ENCODE measurements around the gene MTA3.
"Not testable (repeated sequence)": the region's sequence is repeated elsewhere in the genome, so short reads cannot be mapped to it uniquely, and the experiment has no call there.

The MTA3 gene

GRCh38 chr2:42601076-42601475 lies 32.6 kb downstream of the MTA3 start:
- in situ Hi-C loops (cut with MboI; ENCODE audit: low pct_unique_long_range_greater_than_20kb, low sequenced_read_pairs) = no loop called here
- DNase-seq = no peak

GRCh38 chr2:42602218-42602875 lies 33.9 kb downstream of the MTA3 start:
- in situ Hi-C loops (cut with MboI; ENCODE audit: low pct_unique_long_range_greater_than_20kb, low sequenced_read_pairs) = no loop called here
- no peak for DNase-seq

GRCh38 chr2:42602876-42603219 lies 34.4 kb downstream of the MTA3 start:
- in situ Hi-C loops (cut with MboI; ENCODE audit: low pct_unique_long_range_greater_than_20kb, low sequenced_read_pairs) = no loop called here
- no peak for DNase-seq

- DNase-seq = not testable (repeated sequence)
Measured at GRCh38 chr2:42604341-42604867, 36.0 kb downstream of the MTA3 start.

GRCh38 chr2:42606166-42606565 lies 37.7 kb downstream of the MTA3 start:
- DNase-seq; in situ Hi-C loops (cut with MboI; ENCODE audit: low pct_unique_long_range_greater_than_20kb, low sequenced_read_pairs): not testable (repeated sequence)

More at GRCh38 chr2:42604341-42604867, 36.0 kb downstream of the MTA3 start:
- in situ Hi-C loops (cut with MboI; ENCODE audit: low pct_unique_long_range_greater_than_20kb, low sequenced_read_pairs) = not testable (repeated sequence)

GRCh38 chr2:42607101-42607637 lies 38.7 kb downstream of the MTA3 start:
- DNase-seq = no peak
- in situ Hi-C loops (cut with MboI; ENCODE audit: low pct_unique_long_range_greater_than_20kb, low sequenced_read_pairs) = no loop called here

GRCh38 chr2:42613281-42614064 lies 45.0 kb downstream of the MTA3 start:
- DNase-seq = no peak
- in situ Hi-C loops (cut with MboI; ENCODE audit: low pct_unique_long_range_greater_than_20kb, low sequenced_read_pairs) = no loop called here

- in situ Hi-C loops (cut with MboI; ENCODE audit: low pct_unique_long_range_greater_than_20kb, low sequenced_read_pairs) = no loop called here
- DNase-seq = no peak
Measured at GRCh38 chr2:42614838-42615237, 46.4 kb downstream of the MTA3 start.

GRCh38 chr2:42618116-42618515 lies 49.7 kb downstream of the MTA3 start:
- in situ Hi-C loops (cut with MboI; ENCODE audit: low pct_unique_long_range_greater_than_20kb, low sequenced_read_pairs) = no loop called here
- DNase-seq = no peak

- no peak for DNase-seq
- in situ Hi-C loops (cut with MboI; ENCODE audit: low pct_unique_long_range_greater_than_20kb, low sequenced_read_pairs) = no loop called here
Measured at GRCh38 chr2:42618972-42619371, 50.5 kb downstream of the MTA3 start.

- in situ Hi-C loops (cut with MboI; ENCODE audit: low pct_unique_long_range_greater_than_20kb, low sequenced_read_pairs); DNase-seq: not testable (repeated sequence)
Measured at GRCh38 chr2:42621626-42622025, 53.2 kb downstream of the MTA3 start.

- in situ Hi-C loops (cut with MboI; ENCODE audit: low pct_unique_long_range_greater_than_20kb, low sequenced_read_pairs) = no loop called here
- no peak for DNase-seq
Measured at GRCh38 chr2:42622943-42623676, 54.7 kb downstream of the MTA3 start.

GRCh38 chr2:42624047-42624446 lies 55.6 kb downstream of the MTA3 start:
- in situ Hi-C loops (cut with MboI; ENCODE audit: low pct_unique_long_range_greater_than_20kb, low sequenced_read_pairs) = no loop called here
- no peak for DNase-seq

- in situ Hi-C loops (cut with MboI; ENCODE audit: low pct_unique_long_range_greater_than_20kb, low sequenced_read_pairs); DNase-seq: not testable (repeated sequence)
Measured at GRCh38 chr2:42628024-42628423, 59.6 kb downstream of the MTA3 start.

- no peak for DNase-seq
- in situ Hi-C loops (cut with MboI; ENCODE audit: low pct_unique_long_range_greater_than_20kb, low sequenced_read_pairs) = no loop called here
Measured at GRCh38 chr2:42636934-42637333, 68.5 kb downstream of the MTA3 start.

GRCh38 chr2:42638080-42638784 lies 69.8 kb downstream of the MTA3 start:
- in situ Hi-C loops (cut with MboI; ENCODE audit: low pct_unique_long_range_greater_than_20kb, low sequenced_read_pairs) = no loop called here
- no peak for DNase-seq

GRCh38 chr2:42639340-42640077 lies 71.1 kb downstream of the MTA3 start:
- no peak for DNase-seq
- in situ Hi-C loops (cut with MboI; ENCODE audit: low pct_unique_long_range_greater_than_20kb, low sequenced_read_pairs) = no loop called here

GRCh38 chr2:42640261-42640660 lies 71.8 kb downstream of the MTA3 start:
- DNase-seq = no peak
- in situ Hi-C loops (cut with MboI; ENCODE audit: low pct_unique_long_range_greater_than_20kb, low sequenced_read_pairs) = no loop called here

Measured in KBM-7 (cell line).